ENCODE measurements around the gene CGB7.
"Not testable (repeated sequence)": the region's sequence is repeated elsewhere in the genome, so short reads cannot be mapped to it uniquely, and the experiment has no call there.

CGB7 gene

DNA sequence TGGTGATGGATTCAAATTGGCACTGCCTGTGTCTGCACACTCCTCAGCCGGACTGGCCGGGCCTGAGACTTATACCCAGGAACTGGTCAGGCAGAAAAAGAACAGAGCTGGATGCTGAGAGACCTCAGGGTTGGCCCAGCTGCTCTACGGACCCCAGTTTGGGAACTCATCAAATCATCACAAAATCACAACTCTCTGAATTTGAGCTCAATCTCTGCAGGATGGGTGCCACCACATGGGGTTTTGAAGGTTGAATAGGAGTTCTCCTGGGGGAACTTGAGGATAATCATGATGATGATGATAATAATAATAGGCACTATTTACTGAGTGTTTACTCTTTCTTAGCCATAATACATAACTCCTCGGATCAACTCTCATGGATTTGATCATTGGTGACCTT is 14.9 kb downstream of the CGB7 start:
- H3K36me3 ChIP-seq (ENCODE audit: control insufficient read depth in 5 of 5, insufficient read depth in 5 of 5, low read length in 5 of 5); H3K4me1 ChIP-seq (ENCODE audit: control insufficient read depth in 5 of 5, insufficient read depth in 5 of 5, low read length in 5 of 5); H3K4me3 ChIP-seq (ENCODE audit: low read depth in 1 of 5, low read length in 5 of 5); H3K9ac ChIP-seq (ENCODE audit: low read length in 5 of 5); H3K27me3 ChIP-seq (ENCODE audit: control insufficient read depth in 5 of 5, insufficient read depth in 4 of 5, low read length in 5 of 5); H3K9me3 ChIP-seq (ENCODE audit: control insufficient read depth in 5 of 5, low read length in 5 of 5); H3K27ac ChIP-seq (ENCODE audit: low read depth, low read length): not testable (repeated sequence)

DNA sequence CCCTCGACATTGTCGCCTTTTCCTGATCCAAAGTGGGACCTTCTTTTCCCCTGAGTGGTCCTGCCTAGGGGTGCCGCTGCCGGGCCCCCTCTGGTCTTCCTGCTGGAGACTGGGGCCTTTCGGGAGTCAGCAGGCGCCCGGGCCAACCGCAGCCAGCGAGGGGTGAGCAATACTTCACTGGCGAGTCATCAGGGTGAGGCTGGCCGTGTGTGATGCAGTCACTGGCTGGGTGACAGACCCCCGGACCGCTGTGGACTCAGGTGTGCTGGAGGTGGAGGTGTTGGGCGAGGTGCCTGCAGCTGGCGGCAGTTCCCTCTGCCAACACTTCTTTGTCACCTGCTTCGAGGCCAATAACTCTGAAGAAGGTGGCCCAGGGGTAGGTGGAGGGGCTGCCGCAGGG is 15.4 kb downstream of the CGB7 start:
- H3K4me1 ChIP-seq (ENCODE audit: control insufficient read depth in 5 of 5, insufficient read depth in 5 of 5, low read length in 5 of 5), result no peaks in the 10 kb centered on the region
- H3K36me3 ChIP-seq (ENCODE audit: control insufficient read depth in 5 of 5, insufficient read depth in 5 of 5, low read length in 5 of 5), result no peaks in the 10 kb centered on the region
- no peaks in the 10 kb centered on the region for H3K9me3 ChIP-seq (ENCODE audit: control insufficient read depth in 5 of 5, low read length in 5 of 5)
- no peak overlapping the region for H3K9ac ChIP-seq (ENCODE audit: low read length in 5 of 5)
- H3K27ac ChIP-seq (ENCODE audit: low read depth, low read length), result no peak overlapping the region
- H3K4me3 ChIP-seq (ENCODE audit: low read depth in 1 of 5, low read length in 5 of 5), result no peak overlapping the region
- no peaks in the 10 kb centered on the region for H3K27me3 ChIP-seq (ENCODE audit: control insufficient read depth in 5 of 5, insufficient read depth in 4 of 5, low read length in 5 of 5)

DNA sequence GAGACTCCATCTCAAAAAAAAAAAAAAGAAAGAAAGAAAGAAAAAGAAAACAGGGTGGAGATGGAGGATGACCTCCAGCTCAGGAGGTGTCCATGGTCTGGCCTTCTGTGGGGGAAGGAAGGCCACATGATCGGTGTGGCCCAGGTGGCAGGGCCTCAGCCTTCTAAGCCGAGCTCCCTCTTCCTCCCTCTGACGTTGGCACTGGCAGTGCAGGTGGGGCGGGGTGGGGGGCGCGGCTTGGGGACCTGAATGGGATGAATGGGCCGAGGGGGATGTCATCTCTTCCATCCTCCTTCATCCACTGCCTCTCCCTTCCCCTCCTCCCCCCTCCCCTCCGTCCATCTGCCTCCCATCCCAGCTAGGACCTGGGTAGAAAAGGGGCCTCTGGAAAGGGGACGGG is 17.8 kb downstream of the CGB7 start:
- not testable (repeated sequence) for H3K4me1 ChIP-seq (ENCODE audit: control insufficient read depth in 5 of 5, insufficient read depth in 5 of 5, low read length in 5 of 5); H3K4me3 ChIP-seq (ENCODE audit: low read depth in 1 of 5, low read length in 5 of 5); H3K9me3 ChIP-seq (ENCODE audit: control insufficient read depth in 5 of 5, low read length in 5 of 5); H3K27me3 ChIP-seq (ENCODE audit: control insufficient read depth in 5 of 5, insufficient read depth in 4 of 5, low read length in 5 of 5); H3K9ac ChIP-seq (ENCODE audit: low read length in 5 of 5); H3K36me3 ChIP-seq (ENCODE audit: control insufficient read depth in 5 of 5, insufficient read depth in 5 of 5, low read length in 5 of 5); H3K27ac ChIP-seq (ENCODE audit: low read depth, low read length)

DNA sequence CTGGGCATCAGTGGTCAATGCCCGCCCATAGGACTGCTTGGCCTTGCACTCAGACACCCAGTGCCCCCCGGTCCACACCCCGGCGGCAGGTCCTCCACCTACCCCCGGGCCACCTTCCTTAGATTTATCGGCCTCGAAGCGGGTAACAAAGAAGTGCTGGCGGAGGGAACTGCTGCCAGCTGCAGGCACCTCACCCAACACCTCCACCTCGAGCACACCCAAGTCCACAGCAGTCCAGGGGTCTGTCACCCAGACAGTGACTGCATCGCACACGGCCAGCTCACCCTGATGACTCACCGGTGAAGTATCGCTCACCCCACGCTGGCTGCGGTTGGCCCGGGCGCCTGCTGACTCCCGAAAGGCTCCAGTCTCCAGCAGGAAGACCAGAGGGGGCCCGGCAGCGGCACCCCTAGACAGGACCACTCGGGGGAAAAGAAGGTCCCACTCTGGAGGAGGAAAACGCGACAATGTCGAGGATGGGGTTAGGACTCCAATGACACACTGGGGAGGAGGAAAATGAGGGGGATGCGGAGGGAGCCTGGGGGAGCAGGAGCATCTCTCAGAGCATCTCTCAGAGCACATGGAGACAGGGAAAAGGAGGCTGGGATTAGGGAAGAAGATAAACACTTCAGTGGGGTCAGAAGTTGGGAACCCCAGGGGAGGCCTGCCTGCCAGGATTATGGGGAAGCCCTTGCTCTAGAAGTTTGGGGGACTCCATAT is 18.8 kb downstream of the CGB7 start:
- not testable (repeated sequence) for H3K4me1 ChIP-seq (ENCODE audit: control insufficient read depth in 5 of 5, insufficient read depth in 5 of 5, low read length in 5 of 5); H3K27ac ChIP-seq (ENCODE audit: low read depth, low read length); H3K4me3 ChIP-seq (ENCODE audit: low read depth in 1 of 5, low read length in 5 of 5)

DNA sequence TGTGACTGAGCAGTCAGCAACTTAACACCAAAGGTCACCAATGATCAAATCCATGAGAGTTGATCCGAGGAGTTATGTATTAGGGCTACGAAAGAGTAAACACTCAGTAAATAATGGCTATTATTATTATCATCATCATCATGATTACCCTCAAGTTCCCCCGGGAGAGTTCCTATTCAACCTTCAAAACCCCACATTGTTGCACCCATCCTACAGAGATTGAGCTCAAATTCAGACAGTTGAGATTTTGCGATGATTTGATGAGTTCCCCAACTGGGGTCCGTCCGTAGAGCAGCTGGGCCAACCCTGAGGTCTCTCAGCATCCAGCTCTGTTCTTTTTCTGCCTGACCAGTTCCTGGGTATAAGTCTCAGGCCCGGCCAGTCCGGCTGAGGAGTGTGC is 19.4 kb downstream of the CGB7 start:
- not testable (repeated sequence) for H3K9me3 ChIP-seq (ENCODE audit: control insufficient read depth in 5 of 5, low read length in 5 of 5); H3K27me3 ChIP-seq (ENCODE audit: control insufficient read depth in 5 of 5, insufficient read depth in 4 of 5, low read length in 5 of 5); H3K36me3 ChIP-seq (ENCODE audit: control insufficient read depth in 5 of 5, insufficient read depth in 5 of 5, low read length in 5 of 5); H3K9ac ChIP-seq (ENCODE audit: low read length in 5 of 5); H3K4me1 ChIP-seq (ENCODE audit: control insufficient read depth in 5 of 5, insufficient read depth in 5 of 5, low read length in 5 of 5); H3K27ac ChIP-seq (ENCODE audit: low read depth, low read length); H3K4me3 ChIP-seq (ENCODE audit: low read depth in 1 of 5, low read length in 5 of 5)

More for the DNA sequence above, 18.8 kb downstream of the CGB7 start:
- H3K9me3 ChIP-seq (ENCODE audit: control insufficient read depth in 5 of 5, low read length in 5 of 5); H3K36me3 ChIP-seq (ENCODE audit: control insufficient read depth in 5 of 5, insufficient read depth in 5 of 5, low read length in 5 of 5); H3K9ac ChIP-seq (ENCODE audit: low read length in 5 of 5); H3K27me3 ChIP-seq (ENCODE audit: control insufficient read depth in 5 of 5, insufficient read depth in 4 of 5, low read length in 5 of 5): not testable (repeated sequence)

DNA sequence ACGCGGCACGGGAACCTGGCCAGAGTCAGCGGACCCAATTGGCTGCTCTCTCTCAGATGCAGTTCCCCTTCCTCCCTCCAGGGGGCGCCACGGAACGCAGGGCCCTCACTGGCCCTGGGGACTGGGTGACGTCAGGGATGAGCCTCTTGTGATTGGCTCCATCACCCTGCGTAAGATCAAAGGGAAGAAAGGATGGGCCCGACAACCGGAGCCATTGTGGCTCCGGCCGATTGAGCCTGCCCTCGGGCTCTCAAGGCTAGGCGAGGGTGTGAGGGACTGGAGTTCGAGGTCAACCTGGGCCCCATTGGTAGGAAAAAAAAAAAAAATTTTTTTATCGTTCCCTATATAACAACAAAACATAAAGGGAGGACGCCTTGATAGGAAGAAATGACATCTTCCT is 20.7 kb downstream of the CGB7 start, which contains the start of gene CGB1:
Gene CGB1 (minus strand): TSS at position 81 of the 400 bp plus-strand sequence. CDS start 184 bp downstream, outside the sequence.
- not testable (repeated sequence) for H3K9ac ChIP-seq (ENCODE audit: low read length in 5 of 5); H3K4me3 ChIP-seq (ENCODE audit: low read depth in 1 of 5, low read length in 5 of 5); H3K27ac ChIP-seq (ENCODE audit: low read depth, low read length); H3K4me1 ChIP-seq (ENCODE audit: control insufficient read depth in 5 of 5, insufficient read depth in 5 of 5, low read length in 5 of 5); H3K36me3 ChIP-seq (ENCODE audit: control insufficient read depth in 5 of 5, insufficient read depth in 5 of 5, low read length in 5 of 5); H3K27me3 ChIP-seq (ENCODE audit: control insufficient read depth in 5 of 5, insufficient read depth in 4 of 5, low read length in 5 of 5); H3K9me3 ChIP-seq (ENCODE audit: control insufficient read depth in 5 of 5, low read length in 5 of 5)

DNA sequence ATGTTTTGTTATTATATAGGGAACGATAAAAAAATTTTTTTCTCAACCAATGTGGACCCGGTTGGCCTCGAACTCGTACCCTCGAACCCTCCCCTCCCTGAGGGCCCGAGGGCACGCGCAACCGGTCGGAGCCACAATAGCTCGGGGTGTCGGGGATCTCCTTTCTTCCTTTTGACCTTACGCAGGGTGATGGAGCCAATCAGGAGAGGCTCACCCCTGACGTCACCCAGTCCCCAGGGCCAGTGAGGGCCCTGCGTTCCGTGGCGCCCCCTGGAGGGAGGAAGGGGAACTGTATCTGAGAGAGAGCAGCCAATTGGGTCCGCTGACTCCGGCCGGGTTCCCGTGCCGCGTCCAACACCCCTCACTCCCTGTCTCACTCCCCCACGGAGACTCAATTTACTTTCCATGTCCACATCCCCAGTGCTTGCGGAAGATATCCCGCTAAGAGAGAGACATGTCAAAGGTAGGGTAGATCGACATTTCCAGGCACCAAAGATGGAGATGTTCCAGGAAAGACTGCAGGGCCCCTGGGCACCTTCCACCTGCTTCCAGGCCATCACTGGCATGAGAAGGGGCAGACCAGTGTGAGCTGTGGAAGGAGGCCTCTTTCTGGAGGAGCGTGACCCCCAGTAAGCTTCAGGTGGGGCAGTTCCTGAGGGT is 25.8 kb downstream of the CGB7 start, which contains the start of gene CGB2:
Gene CGB2 (plus strand): TSS at position 249 of the 660 bp plus-strand sequence. CDS start 206 bp downstream, at position 455.
- H3K36me3 ChIP-seq (ENCODE audit: control insufficient read depth in 5 of 5, insufficient read depth in 5 of 5, low read length in 5 of 5); H3K9me3 ChIP-seq (ENCODE audit: control insufficient read depth in 5 of 5, low read length in 5 of 5); H3K4me1 ChIP-seq (ENCODE audit: control insufficient read depth in 5 of 5, insufficient read depth in 5 of 5, low read length in 5 of 5); H3K27me3 ChIP-seq (ENCODE audit: control insufficient read depth in 5 of 5, insufficient read depth in 4 of 5, low read length in 5 of 5); H3K27ac ChIP-seq (ENCODE audit: low read depth, low read length); H3K9ac ChIP-seq (ENCODE audit: low read length in 5 of 5); H3K4me3 ChIP-seq (ENCODE audit: low read depth in 1 of 5, low read length in 5 of 5): not testable (repeated sequence)

DNA sequence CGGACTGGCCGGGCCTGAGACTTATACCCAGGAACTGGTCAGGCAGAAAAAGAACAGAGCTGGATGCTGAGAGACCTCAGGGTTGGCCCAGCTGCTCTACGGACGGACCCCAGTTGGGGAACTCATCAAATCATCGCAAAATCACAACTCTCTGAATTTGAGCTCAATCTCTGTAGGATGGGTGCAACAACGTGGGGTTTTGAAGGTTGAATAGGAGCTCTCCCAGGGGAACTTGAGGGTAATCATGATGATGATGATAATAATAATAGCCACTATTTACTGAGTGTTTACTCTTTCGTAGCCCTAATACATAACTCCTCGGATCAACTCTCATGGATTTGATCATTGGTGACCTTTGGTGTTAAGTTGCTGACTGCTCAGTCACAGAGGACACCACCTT is 27.2 kb downstream of the CGB7 start:
- H3K36me3 ChIP-seq (ENCODE audit: control insufficient read depth in 5 of 5, insufficient read depth in 5 of 5, low read length in 5 of 5); H3K27ac ChIP-seq (ENCODE audit: low read depth, low read length); H3K9me3 ChIP-seq (ENCODE audit: control insufficient read depth in 5 of 5, low read length in 5 of 5); H3K27me3 ChIP-seq (ENCODE audit: control insufficient read depth in 5 of 5, insufficient read depth in 4 of 5, low read length in 5 of 5); H3K9ac ChIP-seq (ENCODE audit: low read length in 5 of 5); H3K4me1 ChIP-seq (ENCODE audit: control insufficient read depth in 5 of 5, insufficient read depth in 5 of 5, low read length in 5 of 5); H3K4me3 ChIP-seq (ENCODE audit: low read depth in 1 of 5, low read length in 5 of 5): not testable (repeated sequence)

DNA sequence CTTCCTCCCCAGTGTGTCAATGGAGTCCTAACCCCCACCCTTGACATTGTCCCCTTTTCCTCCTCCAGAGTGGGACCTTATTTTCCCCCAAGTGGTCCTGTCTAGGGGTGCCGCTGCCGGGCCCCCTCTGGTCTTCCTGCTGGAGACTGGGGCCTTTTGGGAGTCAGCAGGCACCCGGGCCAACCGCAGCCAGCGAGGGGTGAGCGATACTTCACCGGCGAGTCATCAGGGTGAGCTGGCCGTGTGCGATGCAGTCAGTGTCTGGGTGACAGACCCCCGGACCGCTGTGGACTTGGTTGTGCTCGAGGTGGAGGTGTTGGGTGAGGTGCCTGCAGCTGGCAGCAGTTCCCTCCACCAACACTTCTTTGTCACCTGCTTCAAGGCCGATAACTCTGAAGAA is 27.8 kb downstream of the CGB7 start:
- H3K36me3 ChIP-seq (ENCODE audit: control insufficient read depth in 5 of 5, insufficient read depth in 5 of 5, low read length in 5 of 5); H3K9me3 ChIP-seq (ENCODE audit: control insufficient read depth in 5 of 5, low read length in 5 of 5); H3K27ac ChIP-seq (ENCODE audit: low read depth, low read length); H3K4me1 ChIP-seq (ENCODE audit: control insufficient read depth in 5 of 5, insufficient read depth in 5 of 5, low read length in 5 of 5); H3K9ac ChIP-seq (ENCODE audit: low read length in 5 of 5); H3K4me3 ChIP-seq (ENCODE audit: low read depth in 1 of 5, low read length in 5 of 5); H3K27me3 ChIP-seq (ENCODE audit: control insufficient read depth in 5 of 5, insufficient read depth in 4 of 5, low read length in 5 of 5): not testable (repeated sequence)

DNA sequence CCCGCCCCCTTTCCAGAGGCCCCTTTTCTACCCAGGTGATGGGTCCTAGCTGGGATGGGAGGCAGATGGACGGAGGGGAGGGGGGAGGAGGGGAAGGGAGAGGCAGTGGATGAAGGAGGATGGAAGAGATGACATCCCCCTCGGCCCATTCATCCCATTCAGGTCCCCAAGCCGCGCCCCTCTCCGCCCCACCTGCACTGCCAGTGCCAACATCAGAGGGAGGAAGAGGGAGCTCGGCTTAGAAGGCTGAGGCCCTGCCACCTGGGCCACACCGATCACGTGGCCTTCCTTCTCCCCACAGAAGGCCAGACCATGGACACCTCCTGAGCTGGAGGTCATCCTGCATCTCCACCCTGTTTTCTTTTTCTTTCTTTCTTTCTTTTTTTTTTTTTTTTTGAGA is 28.9 kb downstream of the CGB7 start:
- H3K9me3 ChIP-seq (ENCODE audit: control insufficient read depth in 5 of 5, low read length in 5 of 5); H3K36me3 ChIP-seq (ENCODE audit: control insufficient read depth in 5 of 5, insufficient read depth in 5 of 5, low read length in 5 of 5); H3K27ac ChIP-seq (ENCODE audit: low read depth, low read length); H3K27me3 ChIP-seq (ENCODE audit: control insufficient read depth in 5 of 5, insufficient read depth in 4 of 5, low read length in 5 of 5); H3K9ac ChIP-seq (ENCODE audit: low read length in 5 of 5); H3K4me1 ChIP-seq (ENCODE audit: control insufficient read depth in 5 of 5, insufficient read depth in 5 of 5, low read length in 5 of 5); H3K4me3 ChIP-seq (ENCODE audit: low read depth in 1 of 5, low read length in 5 of 5): not testable (repeated sequence)
